NCI-H1930 (cell line): Measurements from ENCODE around the gene FEV.

ENCODE experiments used
- DNase-seq, 2 experiments: peaks; one replicate each; lab custom pipeline; 2025; lab: John Stamatoyannopoulos, UW

The FEV gene

GRCh38 chr2:219017201-219017931 lies 32.4 kb upstream of the FEV start:
- no peak for DNase-seq

- no peak for DNase-seq
Measured at GRCh38 chr2:219016721-219017120, 31.7 kb upstream of the FEV start.

GRCh38 chr2:219010873-219011272 lies 25.9 kb upstream of the FEV start:
- DNase-seq = no peak

GRCh38 chr2:219010162-219010756 lies 25.3 kb upstream of the FEV start:
- peak in 1 of 2 experiments; percentile 19 for DNase-seq

- no peak for DNase-seq
Measured at GRCh38 chr2:219009294-219009693, 24.3 kb upstream of the FEV start.

- DNase-seq = no peak
Measured at GRCh38 chr2:219003979-219004378, 19.0 kb upstream of the FEV start.

- no peak for DNase-seq
Measured at GRCh38 chr2:219003267-219003634, 18.3 kb upstream of the FEV start.

GRCh38 chr2:219002395-219003266 lies 17.6 kb upstream of the FEV start:
- peak; percentile 87 to 90 for DNase-seq

- peak; percentile 78 to 83 for DNase-seq
Measured at GRCh38 chr2:219001577-219002394, 16.8 kb upstream of the FEV start.

GRCh38 chr2:219001100-219001576 lies 16.2 kb upstream of the FEV start:
- no peak for DNase-seq

- DNase-seq = no peak
Measured at GRCh38 chr2:219000569-219000960, 15.6 kb upstream of the FEV start.

- DNase-seq = no peak
Measured at GRCh38 chr2:218999881-219000568, 15.0 kb upstream of the FEV start.

- no peak for DNase-seq
Measured at GRCh38 chr2:218999021-218999880, 14.3 kb upstream of the FEV start.

GRCh38 chr2:218998414-218999002 lies 13.5 kb upstream of the FEV start:
- no peak for DNase-seq

GRCh38 chr2:218997731-218998130 lies 12.7 kb upstream of the FEV start:
- DNase-seq = no peak

- DNase-seq = no peak
Measured at GRCh38 chr2:218996937-218997336, 12.0 kb upstream of the FEV start.

- peak; percentile 86 to 87 for DNase-seq
Measured at GRCh38 chr2:218995972-218996711, 11.2 kb upstream of the FEV start.

- DNase-seq = no peak
Measured at GRCh38 chr2:218995561-218995960, 10.6 kb upstream of the FEV start.
